NCI-H1930 (cell line): ENCODE data around the gene PLAAT2.
A peak's percentile ranks its signal among the peaks of the same experiment; 100 is the strongest.
"Not testable (repeated sequence)": the region's sequence is repeated elsewhere in the genome, so short reads cannot be mapped to it uniquely, and the experiment has no call there.

Experiments
- DNase-seq, 2 experiments: peaks; one replicate each; lab custom pipeline; 2025; lab: John Stamatoyannopoulos, UW

Gene PLAAT2

GRCh38 chr11:63578882-63579281 lies 15.7 kb upstream of the PLAAT2 start:
- DNase-seq: not testable (repeated sequence)

GRCh38 chr11:63574856-63575602 lies 11.8 kb upstream of the PLAAT2 start:
- DNase-seq: no peak

GRCh38 chr11:63573881-63574855 lies 11.0 kb upstream of the PLAAT2 start:
- DNase-seq: no peak

- DNase-seq: no peak
Measured at GRCh38 chr11:63572026-63572688, 9.0 kb upstream of the PLAAT2 start.

GRCh38 chr11:63569570-63569969 lies 6.4 kb upstream of the PLAAT2 start:
- DNase-seq: no peak

- peak in 1 of 2 experiments; percentile 19 for DNase-seq
Measured at GRCh38 chr11:63567044-63567840, 4.1 kb upstream of the PLAAT2 start.

GRCh38 chr11:63564784-63565350 lies 1.7 kb upstream of the PLAAT2 start:
- no peak for DNase-seq

GRCh38 chr11:63564056-63564774 lies 1.0 kb upstream of the PLAAT2 start:
- no peak for DNase-seq

GRCh38 chr11:63560506-63561180 lies 2.5 kb downstream of the PLAAT2 start:
- DNase-seq: no peak

GRCh38 chr11:63558459-63559157 lies 4.6 kb downstream of the PLAAT2 start:
- DNase-seq: no peak

GRCh38 chr11:63557570-63557969 lies 5.6 kb downstream of the PLAAT2 start:
- no peak for DNase-seq

- DNase-seq: no peak
Measured at GRCh38 chr11:63556404-63557013, 6.7 kb downstream of the PLAAT2 start.

- DNase-seq: no peak
Measured at GRCh38 chr11:63554877-63555223, 8.3 kb downstream of the PLAAT2 start.

- DNase-seq: no peak
Measured at GRCh38 chr11:63553759-63554158, 9.4 kb downstream of the PLAAT2 start.

GRCh38 chr11:63552921-63553320 lies 10.3 kb downstream of the PLAAT2 start:
- DNase-seq: no peak

GRCh38 chr11:63551889-63552266 lies 11.3 kb downstream of the PLAAT2 start:
- DNase-seq: no peak

- DNase-seq: no peak
Measured at GRCh38 chr11:63551091-63551888, 11.9 kb downstream of the PLAAT2 start.

- DNase-seq: not testable (repeated sequence)
Measured at GRCh38 chr11:63550156-63550700, 13.0 kb downstream of the PLAAT2 start.
